CD4-positive, alpha-beta T cell treated with Interleukin-6 for 4 hours (primary cell): ENCODE results near the gene CTAG2.
"Not testable (repeated sequence)": the region's sequence is repeated elsewhere in the genome, so short reads cannot be mapped to it uniquely, and the experiment has no call there.

Experiments
- DNase-seq: peaks from one replicate; pipeline ENCODE4 v3.0.0-alpha.2; 2020; ENCODE audit warnings: mixed read lengths

Gene CTAG2

GRCh38 chrX:154653413-154653812 lies at the start of gene CTAG2:
Gene CTAG2, minus strand, starts transcription at chrX:154653579. Its CDS starts 64 bp downstream, at chrX:154653515.
- not testable (repeated sequence) for DNase-seq

DNA sequence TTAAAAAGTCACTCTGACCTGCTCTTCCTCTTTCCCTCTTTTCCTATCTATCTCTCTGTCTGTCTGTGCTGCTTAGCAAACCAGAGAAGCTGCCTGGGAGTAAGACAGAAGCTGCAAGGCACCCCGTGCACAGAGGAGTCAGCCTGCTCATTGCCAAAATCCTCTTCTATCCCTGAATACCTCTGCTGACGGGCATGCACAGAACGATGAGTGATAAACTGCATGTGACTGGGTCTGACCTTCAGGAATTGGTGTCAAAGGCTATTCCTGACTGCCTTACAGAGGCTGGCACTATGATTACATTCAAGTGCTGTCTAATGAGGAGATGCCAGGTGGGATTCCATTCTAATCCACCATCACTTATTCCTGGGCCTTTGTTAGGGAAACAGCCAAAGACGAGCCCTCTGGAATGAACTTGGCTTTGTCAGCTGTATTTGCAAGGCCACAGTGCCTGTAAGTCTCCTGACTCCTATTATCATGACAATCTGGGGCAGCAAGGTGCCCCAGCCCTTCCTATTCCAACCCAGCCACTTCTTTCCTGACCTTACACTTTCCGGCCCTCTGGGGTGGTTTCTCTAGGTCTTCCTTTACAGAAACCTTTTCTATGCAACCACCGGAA lies 45.4 kb upstream of the CTAG2 start:
- DNase-seq = no peak

GRCh38 chrX:154696676-154697045 lies 43.3 kb upstream of the CTAG2 start:
- DNase-seq = no peak

- DNase-seq = no peak
These were observed 42.7 kb upstream of the CTAG2 start for GRCh38 chrX:154695911-154696675.

GRCh38 chrX:154693394-154693793 lies 40.0 kb upstream of the CTAG2 start:
- no peak for DNase-seq

DNA sequence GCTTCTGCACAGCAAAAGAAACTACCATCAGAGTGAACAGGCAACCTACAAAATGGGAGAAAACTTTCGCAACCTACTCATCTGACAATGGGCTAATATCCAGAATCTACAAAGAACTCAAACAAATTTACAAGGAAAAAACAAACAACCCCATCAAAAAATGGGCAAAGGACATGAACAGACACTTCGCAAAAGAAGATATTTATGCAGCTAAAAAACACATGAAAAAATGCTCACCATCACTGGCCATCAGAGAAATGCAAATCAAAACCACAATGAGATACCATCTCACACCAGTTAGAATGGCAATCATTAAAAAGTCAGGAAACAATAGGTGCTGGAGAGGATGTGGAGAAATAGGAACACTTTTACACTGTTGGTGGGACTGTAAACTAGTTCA lies 37.1 kb upstream of the CTAG2 start:
- not testable (repeated sequence) for DNase-seq

DNA sequence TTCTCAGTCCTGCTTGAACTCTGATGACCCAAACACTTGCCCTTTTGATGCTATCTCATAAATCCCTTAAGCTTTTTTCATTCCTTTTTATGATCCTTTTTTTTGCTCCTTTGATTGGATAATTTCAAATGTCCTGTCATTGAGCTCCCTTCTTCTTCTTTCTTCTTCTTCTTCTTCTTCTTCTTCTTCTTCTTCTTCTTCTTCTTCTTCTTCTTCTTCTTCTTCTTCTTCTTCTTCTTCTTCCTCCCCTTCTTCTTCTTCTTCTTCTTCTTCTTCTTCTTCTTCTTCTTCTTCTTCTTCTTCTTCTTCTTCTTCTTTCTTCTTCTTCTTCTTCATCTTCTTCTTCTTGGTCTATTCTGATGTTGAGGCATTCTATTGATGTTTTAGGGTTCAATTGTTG lies 18.7 kb upstream of the CTAG2 start:
- not testable (repeated sequence) for DNase-seq

DNA sequence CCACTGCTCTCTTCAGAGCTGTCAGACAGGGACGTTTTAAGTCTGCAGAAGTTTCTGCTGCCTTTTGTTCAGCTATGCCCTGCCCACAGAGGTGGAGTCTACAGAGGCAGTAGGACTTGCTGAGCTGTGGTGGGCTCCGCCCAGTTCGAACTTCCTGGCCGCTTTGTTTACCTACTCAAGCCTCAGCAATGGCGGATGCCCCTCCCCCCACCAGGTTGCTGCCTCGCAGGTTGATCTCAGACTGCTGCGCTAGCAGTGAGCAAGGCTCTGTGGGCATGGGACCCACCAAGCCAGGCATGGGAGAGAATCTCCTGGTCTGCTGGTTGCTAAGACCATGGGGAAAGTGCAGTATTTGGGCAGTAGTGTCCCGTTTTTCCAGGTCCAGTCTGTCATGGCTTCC lies 17.5 kb upstream of the CTAG2 start:
- DNase-seq = not testable (repeated sequence)

GRCh38 chrX:154661899-154662298 lies 8.5 kb upstream of the CTAG2 start:
- no peak for DNase-seq

DNA sequence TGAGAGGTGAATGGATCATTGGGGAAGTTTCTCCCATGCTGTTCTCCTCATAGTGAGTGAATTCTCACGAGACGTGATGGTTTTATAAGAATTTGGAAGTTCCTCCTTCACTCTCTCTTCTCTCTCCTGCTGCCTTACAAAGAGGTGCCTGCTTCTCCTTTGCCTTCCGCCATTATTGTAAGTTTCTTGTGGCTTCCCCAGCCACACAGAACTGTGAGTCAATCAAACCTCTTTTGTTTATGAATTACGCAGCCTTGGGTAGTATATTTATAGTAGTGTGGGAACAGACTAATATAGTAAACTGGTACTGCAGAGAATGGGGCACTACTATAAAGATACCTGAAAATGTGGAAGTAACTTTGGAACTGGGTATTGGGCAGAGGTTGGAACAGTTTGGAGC lies 7.8 kb upstream of the CTAG2 start:
- no peak for DNase-seq

- DNase-seq = no peak
These were observed 7.2 kb upstream of the CTAG2 start for GRCh38 chrX:154660541-154660940.

- DNase-seq = no peak
These were observed 5.6 kb upstream of the CTAG2 start for GRCh38 chrX:154658957-154659356.

DNA sequence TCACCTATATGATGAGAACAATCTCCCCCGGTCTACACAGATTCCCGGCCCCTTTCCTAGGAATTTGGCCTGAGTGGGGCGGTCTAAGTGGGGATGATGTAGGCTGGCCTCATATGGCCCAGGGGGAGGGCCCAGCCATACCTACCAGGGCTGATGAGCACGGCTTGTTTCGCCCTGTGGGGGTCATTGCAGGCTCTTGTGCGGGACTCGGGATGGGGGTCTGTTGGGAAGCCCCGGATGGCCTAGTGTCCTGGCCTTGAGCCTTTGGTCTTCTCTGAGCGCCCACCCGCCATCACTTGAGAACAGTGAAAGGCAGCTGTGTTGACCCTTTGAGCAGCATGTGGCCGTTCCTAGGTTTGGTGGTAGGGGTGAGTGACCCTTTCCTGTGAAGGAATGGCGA lies 4.8 kb upstream of the CTAG2 start:
- DNase-seq = no peak

DNA sequence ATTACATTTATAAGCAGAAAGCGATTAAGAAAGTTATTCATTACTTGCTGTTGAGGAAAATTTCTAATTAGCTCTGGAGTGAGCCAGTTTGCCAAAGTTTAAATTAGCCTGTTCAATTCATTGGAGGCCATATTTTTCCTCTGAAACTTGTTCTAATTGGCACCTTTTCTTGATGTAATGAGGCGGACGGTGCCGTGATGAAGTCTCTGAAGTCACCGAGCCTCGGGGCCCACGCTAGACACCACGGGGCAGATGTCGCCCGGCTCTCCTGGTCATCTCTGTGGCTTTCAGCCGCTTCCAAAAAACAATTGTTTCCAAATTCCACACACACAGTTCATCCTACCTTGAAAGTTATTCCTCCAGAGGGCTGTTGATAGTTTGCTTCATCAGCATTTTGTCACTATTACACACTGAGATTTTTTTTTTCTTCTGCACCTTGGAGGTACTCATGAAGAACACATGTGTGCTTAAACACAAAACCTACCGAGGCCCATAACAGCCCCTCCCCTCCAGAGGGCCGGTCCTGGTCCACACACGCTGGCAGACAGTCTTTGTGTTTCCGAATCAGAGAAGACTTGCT lies 3.9 kb upstream of the CTAG2 start:
- no peak for DNase-seq

GRCh38 chrX:154655786-154656185 lies 2.4 kb upstream of the CTAG2 start:
- no peak for DNase-seq

DNA sequence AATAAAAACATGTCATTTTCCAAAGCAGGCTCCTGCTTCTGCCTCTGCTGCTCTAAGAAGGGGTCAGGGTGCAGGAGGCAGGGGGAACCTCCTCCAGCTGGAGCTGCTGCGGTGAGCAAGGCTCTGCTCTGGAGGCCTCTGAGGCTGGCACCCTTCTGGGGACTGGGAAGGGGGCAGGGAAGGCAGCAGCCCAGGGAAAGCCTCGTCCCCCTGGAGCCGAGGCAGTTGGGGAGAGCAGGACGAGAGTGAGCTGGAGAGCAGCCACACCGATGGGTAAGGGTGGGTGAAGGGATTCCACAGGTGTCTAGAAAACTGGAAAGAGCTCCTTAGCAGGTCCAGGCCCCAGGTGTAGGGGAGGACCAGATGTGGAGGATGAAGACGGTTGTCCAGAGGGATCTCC lies 2.0 kb upstream of the CTAG2 start:
- no peak for DNase-seq

GRCh38 chrX:154654925-154655324 lies 1.5 kb upstream of the CTAG2 start:
- no peak for DNase-seq

DNA sequence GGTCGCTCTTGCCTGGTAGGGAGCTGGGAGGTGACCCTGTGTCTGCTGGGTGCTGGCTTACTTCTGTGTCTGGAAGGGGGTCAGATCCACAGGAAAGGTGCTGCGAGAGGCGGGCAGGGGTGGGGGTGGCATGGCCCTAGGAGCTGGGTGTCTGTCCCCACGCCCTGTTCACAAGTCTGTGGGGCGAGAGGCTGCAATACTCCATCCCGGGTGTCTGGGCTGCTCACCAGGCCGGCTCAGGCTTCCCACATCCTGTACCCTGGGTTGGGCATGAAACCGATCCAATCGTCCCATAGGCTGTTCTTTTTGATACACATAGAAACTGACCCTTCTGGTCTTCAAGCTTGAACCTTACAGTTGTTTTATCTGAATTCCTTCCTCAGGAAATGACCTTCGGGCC lies 993 bp upstream of the CTAG2 start:
- no peak for DNase-seq

DNA sequence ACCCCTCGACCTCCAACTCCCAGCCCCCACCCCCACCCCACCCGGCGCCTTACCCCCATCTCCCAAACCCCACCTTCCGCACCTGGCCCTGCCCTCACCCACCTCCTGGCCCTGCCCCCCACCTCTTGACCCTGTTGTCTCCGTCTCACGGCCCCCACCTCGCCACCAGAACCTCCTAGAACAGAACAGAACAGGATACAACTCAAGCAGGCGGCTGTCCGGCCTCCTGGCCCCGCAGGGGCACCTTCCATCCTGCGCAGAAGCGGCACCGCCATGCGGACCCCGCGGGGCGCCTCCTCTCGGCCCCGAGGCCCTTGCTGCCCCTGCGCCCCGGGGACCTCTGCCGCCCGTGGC lies 354 bp downstream of the CTAG2 start:
- no peak for DNase-seq

GRCh38 chrX:154652311-154653047 lies 900 bp downstream of the CTAG2 start:
- no peak for DNase-seq

DNA sequence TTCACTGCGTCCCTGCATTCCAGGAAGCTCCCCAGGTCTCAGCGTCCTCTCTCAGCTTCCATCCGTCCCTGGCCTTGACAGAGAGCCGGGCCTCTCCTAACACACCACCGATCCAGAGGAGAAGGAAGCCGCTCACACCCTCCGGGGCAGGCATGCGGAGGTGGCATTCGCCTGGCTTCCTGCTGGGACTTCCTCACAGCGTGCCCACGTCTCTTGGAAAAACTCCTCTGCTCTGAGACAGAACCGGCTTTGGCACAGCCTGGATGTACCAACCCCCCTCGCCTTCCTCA lies 3.2 kb downstream of the CTAG2 start:
- DNase-seq = no peak

GRCh38 chrX:154649503-154650220 lies 3.7 kb downstream of the CTAG2 start:
- DNase-seq = no peak

- DNase-seq = no peak
These were observed 4.4 kb downstream of the CTAG2 start for GRCh38 chrX:154648931-154649330.
